PC-9 (cell line): Measurements from ENCODE around the gene ABRACL. TPM values are rescaled to one million over a fixed set of nuclear protein-coding genes. Genes with fewer than 3 reads are reported as not detected.
"Not testable (repeated sequence)": the region's sequence is repeated elsewhere in the genome, so short reads cannot be mapped to it uniquely, and the experiment has no call there.

Experiments
- BruUV-seq: library from RNA; stranded (reverse); fragments of 400-500 nt; replicated peaks from 2 replicates; lab custom pipeline; 2021; lab: Mats Ljungman, UMichigan
- CTCF ChIA-PET: fragments of 300-600 bp; sonication (Branson Sonifier 250); formaldehyde crosslinking; loops from one replicate; lab custom pipeline; 2022; ENCODE audit warnings: antibody characterized with exemption; lab: Charles Lee
- POLR2A ChIA-PET: fragments of 300-600 bp; sonication (Branson Sonifier 250); formaldehyde crosslinking; loops from one replicate; lab custom pipeline; 2022; ENCODE audit warnings: antibody characterized with exemption; ENCODE audit not compliant: unreplicated experiment; lab: Charles Lee
- DNase-seq, 2 experiments: peaks; one replicate each; pipeline versions ENCODE4 v3.0.0 to v3.0.0-alpha.2; 2015 to 2022; ENCODE audit warnings: mixed read lengths in 1 of 2
- H2AFZ ChIP-seq: fragments of 200-600 bp; sonication (generic); 2 replicates; pipeline ENCODE4 v1.8.1; 2017; ENCODE audit warnings: antibody characterized with exemption
- H3F3A ChIP-seq: fragments of 200-600 bp; sonication (generic); 2 replicates; pipeline ENCODE4 v1.8.1; 2017; ENCODE audit warnings: antibody characterized with exemption, mild to moderate bottlenecking, low read depth; ENCODE audit not compliant: insufficient read depth
- H3K27ac ChIP-seq: fragments of 200-600 bp; sonication (generic); 2 replicates; pipeline ENCODE4 v1.6.1; 2016; ENCODE audit warnings: mixed run types
- H3K27me3 ChIP-seq: fragments of 200-600 bp; sonication (generic); 2 replicates; pipeline ENCODE4 v1.6.1; 2016; ENCODE audit warnings: low read depth, mixed run types; ENCODE audit not compliant: insufficient read depth
- H3K36me3 ChIP-seq: fragments of 200-600 bp; sonication (generic); 2 replicates; pipeline ENCODE4 v1.6.1; 2016; ENCODE audit warnings: low read depth, mixed run types
- H3K4me1 ChIP-seq: fragments of 200-600 bp; sonication (generic); replicated peaks from 2 replicates; pipeline ENCODE4 v1.6.1; 2016; ENCODE audit warnings: mixed run types; ENCODE audit not compliant: insufficient read depth
- H3K4me2 ChIP-seq: fragments of 200-600 bp; sonication (generic); 2 replicates; pipeline ENCODE4 v1.6.1; 2017; ENCODE audit warnings: mixed run types
- H3K4me3 ChIP-seq: fragments of 200-600 bp; sonication (generic); 2 replicates; pipeline ENCODE4 v1.6.1; 2016; ENCODE audit warnings: mixed run types
- H3K79me2 ChIP-seq: fragments of 200-600 bp; sonication (generic); 2 replicates; pipeline ENCODE4 v1.6.1; 2017; ENCODE audit warnings: low read depth, mixed run types
- H3K9me2 ChIP-seq: fragments of 200-600 bp; sonication (generic); 2 replicates; pipeline ENCODE4 v1.8.1; 2017; ENCODE audit warnings: mild to moderate bottlenecking; ENCODE audit not compliant: insufficient read depth
- H3K9me3 ChIP-seq: fragments of 200-600 bp; sonication (generic); 2 replicates; pipeline ENCODE4 v1.8.1; 2016; ENCODE audit warnings: low read depth; ENCODE audit not compliant: insufficient read depth
- H4K20me1 ChIP-seq: fragments of 200-600 bp; sonication (generic); 2 replicates; pipeline ENCODE4 v1.8.1; 2017; ENCODE audit not compliant: insufficient read depth
- EZH2 ChIP-seq: fragments of 200-600 bp; sonication (generic); IDR thresholded peaks from 2 replicates; pipeline ENCODE4 v1.8.0; 2017; ENCODE audit warnings: antibody characterized with exemption, low read depth
- intact Hi-C: fragments of 100-400 bp; cut with micrococcal nuclease; formaldehyde crosslinking; loops from one replicate; pipeline ENCODE4 v1.10.0; 2022; ENCODE audit not compliant: unreplicated experiment
- total RNA-seq: library from RNA; stranded (reverse); gene quantifications from 2 replicates; pipeline ENCODE4 v1.2.3, GENCODE V29; 2021
- TF ChIP-seq, protein P1 (sequence below): fragments of 200-600 bp; sonication (generic); conservative IDR thresholded peaks from 2 replicates; pipeline ENCODE4 v1.6.1; 2017; ENCODE audit warnings: mixed run types, antibody characterized with exemption, mild to moderate bottlenecking, moderate library complexity

ABRACL gene
- total RNA-seq, 1 experiment from 2014 or later, result 33.7 TPM

DNA sequence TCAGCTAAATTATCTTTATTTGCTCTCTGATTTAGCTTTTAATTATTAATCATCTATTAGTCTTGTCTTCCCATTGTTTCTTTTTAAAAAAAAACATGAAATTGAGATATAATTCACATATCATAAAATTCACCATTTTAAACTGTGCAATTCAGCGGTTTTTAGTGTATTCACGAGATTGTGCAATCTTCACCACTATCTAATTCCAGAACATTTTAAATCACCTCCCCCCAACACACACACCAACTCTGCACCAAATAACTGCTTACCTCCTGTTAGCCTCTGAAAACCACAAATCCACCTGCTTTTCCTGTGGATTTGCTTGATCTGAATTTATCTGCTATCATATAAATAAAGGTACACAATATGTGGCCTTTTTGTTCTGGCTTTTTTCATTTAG is 8.8 kb upstream of the ABRACL start:
- H3K27ac ChIP-seq, result no peak overlapping the region
- no peak overlapping the region for H3K4me3 ChIP-seq
- H3K9me3 ChIP-seq, result no peaks in the 10 kb centered on the region
- DNase-seq, result no peak
- H2AFZ ChIP-seq, result no peak overlapping the region
- no peaks in the 10 kb centered on the region for H3K9me2 ChIP-seq
- no peaks in the 10 kb centered on the region for H3F3A ChIP-seq
- ChIA-PET POLR2A (interaction anchor here (0.6 kb wide), 1 partner anchor 1358 kb away, joined by 6 read pairs; no protein-coding TSS in a partner anchor), CTCF (no interaction called here)
- H3K36me3 ChIP-seq, result no peaks in the 10 kb centered on the region
- H3K4me2 ChIP-seq, result no peak overlapping the region
- no peak for TF ChIP-seq EZH2
- TF ChIP-seq, protein P1, sequence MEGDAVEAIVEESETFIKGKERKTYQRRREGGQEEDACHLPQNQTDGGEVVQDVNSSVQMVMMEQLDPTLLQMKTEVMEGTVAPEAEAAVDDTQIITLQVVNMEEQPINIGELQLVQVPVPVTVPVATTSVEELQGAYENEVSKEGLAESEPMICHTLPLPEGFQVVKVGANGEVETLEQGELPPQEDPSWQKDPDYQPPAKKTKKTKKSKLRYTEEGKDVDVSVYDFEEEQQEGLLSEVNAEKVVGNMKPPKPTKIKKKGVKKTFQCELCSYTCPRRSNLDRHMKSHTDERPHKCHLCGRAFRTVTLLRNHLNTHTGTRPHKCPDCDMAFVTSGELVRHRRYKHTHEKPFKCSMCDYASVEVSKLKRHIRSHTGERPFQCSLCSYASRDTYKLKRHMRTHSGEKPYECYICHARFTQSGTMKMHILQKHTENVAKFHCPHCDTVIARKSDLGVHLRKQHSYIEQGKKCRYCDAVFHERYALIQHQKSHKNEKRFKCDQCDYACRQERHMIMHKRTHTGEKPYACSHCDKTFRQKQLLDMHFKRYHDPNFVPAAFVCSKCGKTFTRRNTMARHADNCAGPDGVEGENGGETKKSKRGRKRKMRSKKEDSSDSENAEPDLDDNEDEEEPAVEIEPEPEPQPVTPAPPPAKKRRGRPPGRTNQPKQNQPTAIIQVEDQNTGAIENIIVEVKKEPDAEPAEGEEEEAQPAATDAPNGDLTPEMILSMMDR, result no peak
- H3K79me2 ChIP-seq, result no peaks in the 10 kb centered on the region
- 0 out of 2 replicates have a peak, but pooled peaks cover 6% of the 10 kb centered on the region for H3K4me1 ChIP-seq
- BruUV-seq, result no TSS peak
- intact Hi-C loops, result no loop called here
- no peaks in the 10 kb centered on the region for H4K20me1 ChIP-seq
- H3K27me3 ChIP-seq, result no peaks in the 10 kb centered on the region

DNA sequence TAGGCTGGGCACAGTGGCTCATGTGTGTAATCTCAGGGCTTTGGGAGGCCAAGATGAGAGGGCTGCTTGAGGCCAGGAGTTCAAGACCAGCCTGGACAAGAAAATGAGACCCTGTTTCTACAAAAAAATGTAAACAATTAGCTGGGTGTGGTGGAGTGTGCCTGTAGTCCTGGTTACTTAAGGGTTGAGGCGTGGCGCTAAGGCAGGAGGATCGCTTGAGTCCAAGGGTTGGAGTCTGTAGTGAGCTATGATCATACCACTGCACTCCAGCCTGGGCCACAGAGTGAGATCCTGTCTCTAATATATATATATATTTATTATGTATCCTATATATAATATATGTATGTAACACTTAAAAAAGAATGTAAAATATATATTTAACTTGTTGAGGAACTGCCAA is 7.9 kb upstream of the ABRACL start:
- no peaks in the 10 kb centered on the region for H3K9me2 ChIP-seq
- H3K36me3 ChIP-seq, result no peaks in the 10 kb centered on the region
- no peaks in the 10 kb centered on the region for H4K20me1 ChIP-seq
- no peak overlapping the region for H3K4me3 ChIP-seq
- TF ChIP-seq EZH2, result no peak
- TF ChIP-seq, protein P1, result no peak
- no peak overlapping the region for H2AFZ ChIP-seq
- no peaks in the 10 kb centered on the region for H3K27me3 ChIP-seq
- H3K9me3 ChIP-seq, result no peaks in the 10 kb centered on the region
- H3F3A ChIP-seq, result no peaks in the 10 kb centered on the region
- intact Hi-C loops, result no loop called here
- H3K79me2 ChIP-seq, result no peaks in the 10 kb centered on the region
- H3K4me2 ChIP-seq, result no peak overlapping the region
- POLR2A ChIA-PET, result no interaction called here
- no peak overlapping the region for H3K27ac ChIP-seq
- CTCF ChIA-PET, result no interaction called here
- H3K4me1 ChIP-seq, result 0 out of 2 replicates have a peak, but pooled peaks cover 5% of the 10 kb centered on the region
- DNase-seq, result no peak
- no TSS peak for BruUV-seq

DNA sequence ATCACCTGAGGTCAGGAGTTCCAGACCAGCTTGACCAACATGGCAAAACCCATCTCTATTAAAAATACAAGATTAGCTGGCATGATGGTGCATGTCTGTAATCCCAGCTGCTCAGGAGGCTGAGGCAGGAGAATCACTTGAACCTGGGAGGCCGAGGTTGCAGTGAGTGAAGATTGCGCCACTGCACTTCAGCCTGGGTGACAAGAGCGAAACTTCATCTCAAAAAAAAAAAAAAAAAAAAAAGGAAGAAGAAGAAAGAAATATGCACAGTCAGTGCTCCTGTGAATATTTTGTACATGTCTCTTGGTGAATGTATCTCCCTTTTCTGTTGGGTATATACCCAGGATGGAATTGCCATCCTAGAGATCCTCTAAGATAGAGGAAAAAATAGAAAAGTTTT is 3.1 kb upstream of the ABRACL start:
- H3F3A ChIP-seq, H3K27me3 ChIP-seq, BruUV-seq, H3K36me3 ChIP-seq, DNase-seq, H2AFZ ChIP-seq, H3K4me3 ChIP-seq, H3K4me2 ChIP-seq, H3K9me2 ChIP-seq, intact Hi-C loops, CTCF ChIA-PET, POLR2A ChIA-PET, H4K20me1 ChIP-seq, H3K9me3 ChIP-seq, H3K27ac ChIP-seq: not testable (repeated sequence)
- H3K4me1 ChIP-seq, result peaks cover 18% of the 10 kb centered on the region
- peaks cover 16% of the 10 kb centered on the region for H3K79me2 ChIP-seq
